Liver (tissue), 3 donors: ENCODE data around the gene KCTD5.

Source experiments
- RXRA ChIP-seq, 2 donors: IDR thresholded peaks; 2 replicates each; pipeline ENCODE4 v1.6.1; 2017 to 2018; ENCODE audit warnings: antibody characterized with exemption in 2 of 2, mild to moderate bottlenecking in 1 of 2
- TF ChIP-seq, protein P1 (sequence below): fragments of 150-350 bp; IDR thresholded peaks from 2 replicates; pipeline ENCODE4 v1.5.1; 2017; ENCODE audit warnings: improper control_type of control experiment, low read depth, low read length; ENCODE audit not compliant: missing input control
- donor health status: healthy.
- donor health status: healthy.

- no peak for TF ChIP-seq RXRA (IDR thresholded peaks at IDR 0.05)
- TF ChIP-seq, protein P1, sequence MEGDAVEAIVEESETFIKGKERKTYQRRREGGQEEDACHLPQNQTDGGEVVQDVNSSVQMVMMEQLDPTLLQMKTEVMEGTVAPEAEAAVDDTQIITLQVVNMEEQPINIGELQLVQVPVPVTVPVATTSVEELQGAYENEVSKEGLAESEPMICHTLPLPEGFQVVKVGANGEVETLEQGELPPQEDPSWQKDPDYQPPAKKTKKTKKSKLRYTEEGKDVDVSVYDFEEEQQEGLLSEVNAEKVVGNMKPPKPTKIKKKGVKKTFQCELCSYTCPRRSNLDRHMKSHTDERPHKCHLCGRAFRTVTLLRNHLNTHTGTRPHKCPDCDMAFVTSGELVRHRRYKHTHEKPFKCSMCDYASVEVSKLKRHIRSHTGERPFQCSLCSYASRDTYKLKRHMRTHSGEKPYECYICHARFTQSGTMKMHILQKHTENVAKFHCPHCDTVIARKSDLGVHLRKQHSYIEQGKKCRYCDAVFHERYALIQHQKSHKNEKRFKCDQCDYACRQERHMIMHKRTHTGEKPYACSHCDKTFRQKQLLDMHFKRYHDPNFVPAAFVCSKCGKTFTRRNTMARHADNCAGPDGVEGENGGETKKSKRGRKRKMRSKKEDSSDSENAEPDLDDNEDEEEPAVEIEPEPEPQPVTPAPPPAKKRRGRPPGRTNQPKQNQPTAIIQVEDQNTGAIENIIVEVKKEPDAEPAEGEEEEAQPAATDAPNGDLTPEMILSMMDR: no peak
Measured at GRCh38 chr16:2709588-2709984, 27.3 kb downstream of the KCTD5 start.
